ENCODE measurements around the gene FEM1B. TPM values are rescaled to one million over a fixed set of nuclear protein-coding genes. Genes with fewer than 3 reads are reported as not detected.

FEM1B gene
- total and polyA plus RNA-seq, 4 experiments from 2014 or later: 19.0 to 49.1 (median 38.5) TPM

DNA sequence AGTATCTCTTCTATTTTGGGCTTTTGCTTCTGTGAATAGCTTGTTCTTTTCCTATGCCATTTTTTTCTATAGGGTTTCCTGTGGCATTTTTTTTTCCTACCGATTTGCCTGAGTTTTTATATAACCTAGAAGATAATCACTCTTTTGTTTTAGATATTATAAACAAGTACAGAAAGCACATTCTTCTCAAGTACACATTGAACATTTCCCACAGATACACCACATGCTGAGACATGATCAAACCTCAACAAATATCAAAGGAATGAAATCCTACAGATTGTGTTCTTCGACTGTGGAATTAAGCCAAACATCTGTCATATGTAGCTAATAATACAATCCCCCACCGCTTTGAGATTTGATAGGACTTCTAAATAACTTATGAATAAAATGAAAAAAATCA is 9.1 kb upstream of the FEM1B start:
- ChIA-PET CTCF (ENCODE audit: partially characterized antibody) (interaction anchor here (1.3 kb wide), 1 partner anchor 16 kb away, joined by 3 read pairs; no protein-coding TSS in a partner anchor), POLR2A (ENCODE audit: partially characterized antibody) (interaction anchor here (1.0 kb wide), 1 partner anchor 10 kb away, joined by 3 read pairs; the partner anchor contains the start of gene FEM1B)
- H3K27me3 Mint-ChIP-seq: peaks cover 5 to 22% of the 10 kb centered on the region in 2 donors
- no peaks in the 10 kb centered on the region for H3K36me3 Mint-ChIP-seq
- no peak overlapping the region for H3K27ac Mint-ChIP-seq
- no peaks in the 10 kb centered on the region for H3K4me1 Mint-ChIP-seq
- Histone ChIP-seq H3K36me3 (ENCODE audit: insufficient read depth, low read length) (no peaks in the 10 kb centered on the region), H3K27me3 (ENCODE audit: insufficient read depth, low read length) (peaks cover 11% of the 10 kb centered on the region), H3K9me3 (ENCODE audit: control insufficient read depth in 1 of 2, low read length in 2 of 2) (no peaks in the 10 kb centered on the region), H3K27ac (ENCODE audit: low read depth, low read length) (no peak overlapping the region), H3K4me1 (ENCODE audit: insufficient read depth, low read length) (no peaks in the 10 kb centered on the region), H3K4me3 (ENCODE audit: low read length in 2 of 2) (no peak overlapping the region)
- H3K4me3 Mint-ChIP-seq: no peak overlapping the region
- DNase-seq: no peak
- no peaks in the 10 kb centered on the region for H3K9me3 Mint-ChIP-seq
- intact Hi-C loops (cut with micrococcal nuclease): no loop called here

DNA sequence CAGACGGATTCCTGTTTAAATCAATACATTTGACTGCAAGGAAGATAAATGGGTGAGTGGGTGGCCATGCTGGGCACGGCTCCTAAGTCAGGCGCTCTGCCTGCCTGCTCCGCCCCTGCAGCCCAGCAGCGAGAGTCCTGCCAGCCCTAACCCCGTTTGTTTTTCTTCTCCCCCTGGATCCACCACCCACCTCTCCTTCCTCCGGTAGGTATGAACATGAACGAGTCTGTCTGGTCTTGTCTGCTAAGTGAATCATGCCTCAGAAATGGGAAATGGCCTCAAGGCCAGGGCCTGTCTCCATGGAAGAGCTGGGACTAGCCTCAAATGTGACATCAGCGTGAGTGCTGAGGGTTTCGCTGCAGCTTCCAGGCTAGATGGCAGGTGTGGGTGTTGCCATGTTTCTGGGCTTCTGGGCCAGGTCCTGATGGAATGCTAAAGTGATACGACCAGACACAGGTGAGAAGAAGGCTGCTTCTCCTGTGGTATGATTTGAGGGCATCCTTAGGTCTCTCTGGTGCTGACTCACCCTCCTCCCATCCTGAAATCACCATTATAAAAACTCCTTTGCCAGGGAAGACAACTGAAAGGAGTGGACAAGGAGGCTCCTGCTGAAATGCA is 5.6 kb upstream of the FEM1B start:
- no peak overlapping the region for H3K4me3 Mint-ChIP-seq
- Histone ChIP-seq H3K36me3 (ENCODE audit: insufficient read depth, low read length) (no peaks in the 10 kb centered on the region), H3K27me3 (ENCODE audit: insufficient read depth, low read length) (no peaks in the 10 kb centered on the region), H3K4me3 (ENCODE audit: low read length in 2 of 2) (no peak overlapping the region), H3K9me3 (ENCODE audit: control insufficient read depth in 1 of 2, low read length in 2 of 2) (no peaks in the 10 kb centered on the region), H3K27ac (ENCODE audit: low read depth, low read length) (no peak overlapping the region), H3K4me1 (ENCODE audit: insufficient read depth, low read length) (peaks cover 8% of the 10 kb centered on the region)
- intact Hi-C loops (cut with micrococcal nuclease): no loop called here
- no peak overlapping the region for H3K27ac Mint-ChIP-seq
- no peak for DNase-seq
- H3K27me3 Mint-ChIP-seq: peaks cover 0 to 7% of the 10 kb centered on the region in 2 donors
- POLR2A ChIA-PET (ENCODE audit: partially characterized antibody): no interaction called here
- H3K4me1 Mint-ChIP-seq: peaks cover 6 to 8% (median 8%) of the 10 kb centered on the region in 4 donors
- CTCF ChIA-PET (ENCODE audit: partially characterized antibody): no interaction called here
- no peaks in the 10 kb centered on the region for H3K9me3 Mint-ChIP-seq
- H3K36me3 Mint-ChIP-seq: no peaks in the 10 kb centered on the region

DNA sequence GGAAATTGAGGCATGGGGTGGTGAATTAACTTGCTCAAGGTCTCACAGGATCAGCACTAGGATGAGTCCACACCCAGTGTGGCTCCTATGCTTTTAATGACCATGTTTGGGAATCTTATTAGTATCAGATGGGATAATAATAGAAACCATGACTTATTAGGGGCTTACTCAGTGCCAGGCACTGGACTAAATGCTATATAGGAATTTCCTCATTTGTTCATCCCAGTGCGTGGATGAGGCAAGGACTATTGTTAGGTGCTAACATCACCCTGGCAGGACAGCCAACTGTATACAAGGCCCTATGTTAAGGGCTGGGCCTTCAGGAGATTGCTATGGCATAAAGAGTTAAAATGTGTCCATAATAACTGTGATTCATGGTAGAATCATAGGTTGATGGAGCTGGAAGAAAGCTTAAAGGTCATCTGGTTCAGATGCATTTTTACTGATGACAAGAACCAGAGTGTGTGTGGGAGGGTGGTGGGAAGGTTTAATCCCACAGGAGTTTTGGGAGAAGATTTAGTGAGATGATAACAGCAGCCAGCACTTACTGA is 4.7 kb upstream of the FEM1B start:
- H3K9me3 ChIP-seq (ENCODE audit: control insufficient read depth in 1 of 2, low read length in 2 of 2): no peaks in the 10 kb centered on the region
- peaks cover 11% of the 10 kb centered on the region for H3K4me1 ChIP-seq (ENCODE audit: insufficient read depth, low read length)
- no peak overlapping the region for H3K27ac Mint-ChIP-seq
- intact Hi-C loops (cut with micrococcal nuclease): no loop called here
- ChIA-PET CTCF (ENCODE audit: partially characterized antibody) (interaction anchor here (1.4 kb wide), 1 partner anchor 33 kb away, joined by 3 read pairs; no protein-coding TSS in a partner anchor), POLR2A (ENCODE audit: partially characterized antibody) (no interaction called here)
- peaks cover 0 to 5% of the 10 kb centered on the region in 2 donors for H3K36me3 Mint-ChIP-seq
- H3K36me3 ChIP-seq (ENCODE audit: insufficient read depth, low read length): no peaks in the 10 kb centered on the region
- DNase-seq: no peak
- no peaks in the 10 kb centered on the region for H3K9me3 Mint-ChIP-seq
- H3K4me3 ChIP-seq (ENCODE audit: low read length in 2 of 2): no peak overlapping the region
- H3K27me3 Mint-ChIP-seq: peaks cover 0 to 4% of the 10 kb centered on the region in 2 donors
- no peak overlapping the region for H3K27ac ChIP-seq (ENCODE audit: low read depth, low read length)
- peaks cover 10 to 14% (median 10%) of the 10 kb centered on the region in 4 donors for H3K4me1 Mint-ChIP-seq
- H3K27me3 ChIP-seq (ENCODE audit: insufficient read depth, low read length): no peaks in the 10 kb centered on the region
- H3K4me3 Mint-ChIP-seq: no peak overlapping the region

DNA sequence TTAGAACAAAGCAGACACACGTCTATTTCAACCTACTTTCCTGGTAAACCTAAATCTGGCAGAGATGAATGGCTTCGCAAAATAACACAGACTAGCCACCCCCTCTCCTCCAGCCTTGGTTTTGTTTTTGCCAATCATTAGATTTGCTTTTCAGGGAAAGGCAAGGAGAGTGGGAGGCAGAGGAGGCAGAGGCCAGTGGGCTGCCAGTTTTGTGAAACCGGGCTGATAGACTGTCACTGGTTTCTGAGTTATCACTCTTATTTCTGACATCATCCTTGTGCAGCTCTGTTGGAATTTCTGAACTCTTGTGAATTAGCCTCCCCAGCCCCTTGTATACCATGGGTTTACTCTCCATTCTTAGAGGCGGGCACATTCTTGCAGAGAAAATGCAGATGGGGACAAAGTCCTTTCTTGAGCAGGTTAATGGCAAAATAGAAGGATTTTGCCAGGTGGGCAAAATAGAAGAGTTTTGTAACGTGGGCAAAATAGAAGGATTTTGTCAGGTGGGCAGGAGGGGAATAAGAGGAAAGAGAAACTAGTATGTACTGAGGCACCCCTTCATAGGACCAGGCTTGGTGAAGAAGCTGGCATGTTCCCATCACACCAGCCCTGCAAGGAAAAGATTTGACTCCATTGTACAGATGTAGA is 3.2 kb upstream of the FEM1B start:
- peak overlapping the region in 1 of 8 donors; percentile 43 for H3K4me3 Mint-ChIP-seq
- no peaks in the 10 kb centered on the region for H3K27me3 ChIP-seq (ENCODE audit: insufficient read depth, low read length)
- DNase-seq: no peak
- peaks cover 18% of the 10 kb centered on the region for H3K4me1 ChIP-seq (ENCODE audit: insufficient read depth, low read length)
- H3K36me3 Mint-ChIP-seq: peaks cover 0 to 15% of the 10 kb centered on the region in 2 donors
- H3K4me1 Mint-ChIP-seq: peaks cover 16 to 27% (median 18%) of the 10 kb centered on the region in 4 donors
- H3K27ac ChIP-seq (ENCODE audit: low read depth, low read length): no peak overlapping the region
- intact Hi-C loops (cut with micrococcal nuclease): no loop called here
- ChIA-PET CTCF (ENCODE audit: partially characterized antibody) (no interaction called here), POLR2A (ENCODE audit: partially characterized antibody) (interaction anchor here (1.2 kb wide), 1 partner anchor 17 kb away, joined by 3 read pairs; no protein-coding TSS in a partner anchor)
- peak overlapping the region in 1 of 7 donors; percentile 5 for H3K27ac Mint-ChIP-seq
- H3K9me3 ChIP-seq (ENCODE audit: control insufficient read depth in 1 of 2, low read length in 2 of 2): no peaks in the 10 kb centered on the region
- H3K4me3 ChIP-seq (ENCODE audit: low read length in 2 of 2): no peak overlapping the region
- H3K9me3 Mint-ChIP-seq: no peaks in the 10 kb centered on the region
- H3K27me3 Mint-ChIP-seq: no peaks in the 10 kb centered on the region
- H3K36me3 ChIP-seq (ENCODE audit: insufficient read depth, low read length): no peaks in the 10 kb centered on the region

DNA sequence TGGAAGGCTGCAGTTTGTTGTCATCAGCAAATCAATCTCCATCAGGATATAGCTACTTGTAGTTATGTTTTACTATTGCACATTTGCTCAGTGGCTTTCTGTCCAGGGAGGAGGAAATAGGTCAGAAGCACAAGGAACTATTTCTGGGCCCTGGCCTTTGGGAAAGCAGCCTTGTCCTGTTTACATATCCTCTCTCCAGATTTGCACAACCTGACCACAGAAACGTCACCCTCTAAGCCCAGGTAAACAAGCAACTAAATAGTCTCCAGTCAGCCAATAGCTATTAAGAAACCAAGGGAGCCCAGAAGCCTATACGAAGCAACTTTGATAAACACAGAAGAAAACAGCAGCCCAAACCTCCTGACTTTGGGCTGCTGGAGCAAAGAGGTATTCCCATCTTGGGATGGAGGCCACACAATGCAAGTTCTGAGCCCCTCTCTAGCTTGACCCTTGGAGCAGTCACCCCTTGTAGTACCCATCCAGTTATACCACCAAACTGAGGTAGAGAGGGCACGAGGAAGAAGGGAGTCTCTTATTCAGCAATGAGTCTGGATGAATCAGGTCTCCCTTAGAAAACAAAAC is 2.3 kb upstream of the FEM1B start:
- peak overlapping the region in 1 of 7 donors; percentile 98 for H3K27ac Mint-ChIP-seq
- POLR2A ChIA-PET (ENCODE audit: partially characterized antibody): interaction anchor here (1.2 kb wide), 1 partner anchor 18 kb away, joined by 3 read pairs; no protein-coding TSS in a partner anchor

DNA sequence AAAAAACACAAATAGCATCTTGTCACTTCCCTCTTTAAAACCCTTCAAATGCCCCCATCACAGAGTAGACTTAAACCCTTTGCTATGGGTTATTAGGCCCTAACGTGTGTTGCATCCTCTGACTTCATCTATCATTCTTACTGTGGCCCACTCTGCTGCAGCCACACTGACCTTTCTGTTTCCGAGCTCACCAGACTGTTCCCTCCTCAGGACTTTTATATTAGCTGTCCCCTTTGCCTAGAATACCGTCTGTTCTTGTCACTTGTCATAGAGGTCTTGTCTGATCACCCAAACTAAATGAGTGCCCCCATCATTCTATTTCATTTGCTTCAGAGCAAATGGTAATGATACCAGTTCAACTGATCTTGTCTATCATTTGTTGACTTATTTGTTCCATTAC is 877 bp upstream of the FEM1B start:
- CTCF ChIA-PET (ENCODE audit: partially characterized antibody): interaction anchor here (1.2 to 2.5 kb wide), 5 partner anchors 17 to 47 kb away, joined by 3 to 13 read pairs (median 9); partner anchors contain the start of gene CLN6
- no peaks in the 10 kb centered on the region for H3K27me3 ChIP-seq (ENCODE audit: insufficient read depth, low read length)
- peaks cover 32 to 50% (median 39%) of the 10 kb centered on the region in 4 donors for H3K4me1 Mint-ChIP-seq
- peak overlapping the region; percentile 79 to 87 for H3K4me3 ChIP-seq (ENCODE audit: low read length in 2 of 2)
- peak overlapping the region; percentile 96 to 98 (median 98) for H3K27ac Mint-ChIP-seq
- peak overlapping the region; percentile 90 for H3K27ac ChIP-seq (ENCODE audit: low read depth, low read length)
- no peaks in the 10 kb centered on the region for H3K36me3 ChIP-seq (ENCODE audit: insufficient read depth, low read length)
- peak overlapping the region; percentile 94 to 97 (median 96) for H3K4me3 Mint-ChIP-seq
- H3K4me1 ChIP-seq (ENCODE audit: insufficient read depth, low read length): peaks cover 42% of the 10 kb centered on the region
- H3K9me3 ChIP-seq (ENCODE audit: control insufficient read depth in 1 of 2, low read length in 2 of 2): no peaks in the 10 kb centered on the region
- H3K9me3 Mint-ChIP-seq: no peaks in the 10 kb centered on the region
- H3K27me3 Mint-ChIP-seq: no peaks in the 10 kb centered on the region
- H3K36me3 Mint-ChIP-seq: peaks cover 7 to 22% of the 10 kb centered on the region in 2 donors
- intact Hi-C loops (cut with micrococcal nuclease): loop anchor here (1.0 to 5.0 kb wide), 7 partner anchors 19 to 1136 kb away; partner anchors contain the start of genes CLN6, KIF23, MAP2K5 and PIAS1
- POLR2A ChIA-PET (ENCODE audit: partially characterized antibody): interaction anchor here (0.9 to 3.7 kb wide), 11 partner anchors 12 to 222 kb away, joined by 5 to 60 read pairs (median 12); partner anchors contain the start of genes CLN6 and PIAS1
- no peak for DNase-seq

More for the DNA sequence above, 2.3 kb upstream of the FEM1B start:
- H3K9me3 Mint-ChIP-seq: no peaks in the 10 kb centered on the region
- intact Hi-C loops (cut with micrococcal nuclease): loop anchor here (5.0 kb wide), 2 partner anchors 733 to 1137 kb away; partner anchors contain the start of genes KIF23 and MAP2K5
- Histone ChIP-seq H3K4me1 (ENCODE audit: insufficient read depth, low read length) (peaks cover 28% of the 10 kb centered on the region), H3K4me3 (ENCODE audit: low read length in 2 of 2) (no peak overlapping the region), H3K9me3 (ENCODE audit: control insufficient read depth in 1 of 2, low read length in 2 of 2) (no peaks in the 10 kb centered on the region), H3K27ac (ENCODE audit: low read depth, low read length) (no peak overlapping the region), H3K27me3 (ENCODE audit: insufficient read depth, low read length) (no peaks in the 10 kb centered on the region), H3K36me3 (ENCODE audit: insufficient read depth, low read length) (no peaks in the 10 kb centered on the region)
- H3K4me3 Mint-ChIP-seq: peak overlapping the region in 4 of 8 donors; percentile 41 to 96 (median 50)
- CTCF ChIA-PET (ENCODE audit: partially characterized antibody): interaction anchor here (1.3 kb wide), 1 partner anchor 22 kb away, joined by 6 read pairs; no protein-coding TSS in a partner anchor
- H3K36me3 Mint-ChIP-seq: peaks cover 6 to 20% of the 10 kb centered on the region in 2 donors
- H3K27me3 Mint-ChIP-seq: no peaks in the 10 kb centered on the region
- H3K4me1 Mint-ChIP-seq: peaks cover 24 to 36% (median 26%) of the 10 kb centered on the region in 4 donors
- DNase-seq: no peak
